NCI-H2227 (cell line): Measurements from ENCODE around the gene SAAL1.
"Not testable (repeated sequence)": the region's sequence is repeated elsewhere in the genome, so short reads cannot be mapped to it uniquely, and the experiment has no call there.

Experiments used
- DNase-seq: peaks from one replicate; lab custom pipeline; 2025; ENCODE audit not compliant: unreplicated experiment; lab: John Stamatoyannopoulos, UW

The SAAL1 gene

DNA sequence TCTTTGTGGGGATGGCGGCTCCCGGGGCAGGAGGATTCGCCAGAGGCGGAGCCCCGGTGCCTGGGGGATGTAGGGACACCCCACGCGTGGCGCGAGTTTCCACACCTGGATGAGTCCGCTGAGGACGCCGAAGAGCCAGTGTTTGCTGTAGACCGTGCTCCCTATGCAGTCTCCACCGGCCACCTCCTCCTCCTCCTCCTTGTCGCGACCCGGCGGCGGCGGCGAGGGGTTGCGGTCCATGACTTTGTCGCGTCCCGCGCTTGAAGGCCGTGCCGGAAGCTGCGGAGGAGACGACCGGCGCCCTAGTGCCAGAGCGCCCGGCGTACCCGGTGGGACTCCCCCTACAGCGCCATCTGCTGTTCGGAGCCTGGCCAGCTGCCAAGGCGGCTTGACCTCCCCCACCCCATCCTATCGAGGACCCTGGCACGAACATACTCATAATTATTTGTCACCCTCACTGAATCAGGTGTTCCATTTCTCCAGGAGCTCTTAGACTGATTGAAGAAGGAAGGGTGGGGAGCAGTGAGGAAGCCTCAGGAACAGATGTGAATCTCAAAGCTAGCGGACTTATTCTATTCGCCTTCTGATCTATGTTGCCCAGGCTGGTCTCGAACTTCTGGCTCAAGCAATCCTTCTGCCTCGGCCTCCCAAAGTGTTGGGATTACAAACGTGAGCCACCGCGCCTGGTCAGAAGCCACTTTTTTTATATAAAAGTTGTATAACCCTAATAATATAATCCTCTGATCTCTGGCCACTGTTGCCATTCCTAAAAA, at the start of gene SAAL1:
Gene SAAL1 (minus strand): TSS at position 281 of the 773 bp plus-strand sequence. CDS start 41 bp downstream, at position 240.
- peak; percentile 94 for DNase-seq

- no peak for DNase-seq
These were observed 45.7 kb upstream of the SAAL1 start for GRCh38 chr11:18151581-18151980.

GRCh38 chr11:18145837-18146236, 40.0 kb upstream of the SAAL1 start:
- no peak for DNase-seq

GRCh38 chr11:18145025-18145424, 39.1 kb upstream of the SAAL1 start:
- no peak for DNase-seq

DNA sequence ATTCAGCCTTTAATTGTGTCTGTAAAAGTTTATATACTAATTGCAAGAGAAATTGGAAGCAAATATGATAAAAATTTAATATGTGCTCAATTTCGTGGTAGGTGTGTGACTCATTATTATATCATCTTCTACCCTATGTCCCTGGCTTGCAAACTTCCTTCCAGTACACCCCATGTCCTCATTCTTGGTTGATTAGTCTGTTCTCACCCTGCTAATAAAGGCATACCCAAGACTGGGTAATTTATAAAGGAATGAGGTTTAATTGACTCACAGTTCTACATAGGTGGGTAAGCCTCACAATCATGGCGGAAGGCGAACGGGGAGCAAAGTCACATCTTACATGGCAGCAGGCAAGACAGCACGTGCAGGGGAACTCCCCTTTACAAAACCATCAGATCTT, 38.4 kb upstream of the SAAL1 start:
- DNase-seq = no peak

DNA sequence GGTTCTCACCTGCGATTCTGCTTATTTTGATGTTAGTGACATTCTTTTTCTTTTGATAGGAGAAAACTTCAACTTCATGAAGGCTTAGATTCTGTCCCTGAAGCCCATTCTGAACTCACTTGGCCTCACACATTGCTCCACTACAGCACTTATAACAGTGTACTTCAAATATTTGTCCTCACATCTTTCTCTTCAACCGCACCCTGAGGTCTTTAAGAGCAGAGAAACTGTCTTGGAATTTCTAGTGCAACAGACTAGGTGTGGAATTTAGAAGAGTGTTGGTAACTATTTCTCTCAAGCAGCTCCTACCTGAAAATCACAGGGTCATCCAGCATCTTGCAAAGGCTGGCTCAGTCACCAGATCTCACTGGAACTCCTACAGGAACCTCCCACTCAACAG, 34.3 kb upstream of the SAAL1 start:
- no peak for DNase-seq

DNA sequence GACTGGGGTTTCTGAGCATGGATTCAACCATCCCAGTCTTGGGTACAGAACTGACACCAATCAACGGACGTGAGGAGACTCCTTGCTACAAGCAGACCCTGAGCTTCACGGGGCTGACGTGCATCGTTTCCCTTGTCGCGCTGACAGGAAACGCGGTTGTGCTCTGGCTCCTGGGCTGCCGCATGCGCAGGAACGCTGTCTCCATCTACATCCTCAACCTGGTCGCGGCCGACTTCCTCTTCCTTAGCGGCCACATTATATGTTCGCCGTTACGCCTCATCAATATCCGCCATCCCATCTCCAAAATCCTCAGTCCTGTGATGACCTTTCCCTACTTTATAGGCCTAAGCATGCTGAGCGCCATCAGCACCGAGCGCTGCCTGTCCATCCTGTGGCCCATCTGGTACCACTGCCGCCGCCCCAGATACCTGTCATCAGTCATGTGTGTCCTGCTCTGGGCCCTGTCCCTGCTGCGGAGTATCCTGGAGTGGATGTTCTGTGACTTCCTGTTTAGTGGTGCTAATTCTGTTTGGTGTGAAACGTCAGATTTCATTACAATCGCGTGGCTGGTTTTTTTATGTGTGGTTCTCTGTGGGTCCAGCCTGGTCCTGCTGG, 31.4 kb upstream of the SAAL1 start:
- no peak for DNase-seq

- no peak for DNase-seq
These were observed 29.4 kb upstream of the SAAL1 start for GRCh38 chr11:18135308-18135707.

DNA sequence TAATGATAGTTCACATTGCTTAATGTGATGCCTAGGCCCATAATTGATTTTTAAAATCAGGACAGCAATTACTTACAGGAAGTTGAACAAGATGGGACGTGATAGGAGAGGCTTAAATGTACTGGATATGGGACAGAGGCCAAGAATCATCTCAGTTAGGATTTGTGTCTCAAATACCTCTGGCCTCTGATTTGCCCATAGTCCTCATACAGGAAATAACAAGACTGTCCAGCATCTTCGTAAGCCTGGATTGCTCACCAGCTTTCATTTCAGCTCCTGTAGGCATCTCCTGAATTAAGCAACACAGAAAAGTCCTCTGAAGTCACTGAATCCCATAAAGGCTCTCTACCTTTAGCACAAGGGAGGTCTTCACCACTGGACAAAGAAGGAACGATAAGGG, 26.5 kb upstream of the SAAL1 start, which contains the start of gene MRGPRX3:
Gene MRGPRX3 (plus strand): TSS at position 231 of the 400 bp plus-strand sequence. CDS start 4,632 bp downstream, outside the sequence.
- DNase-seq = no peak

DNA sequence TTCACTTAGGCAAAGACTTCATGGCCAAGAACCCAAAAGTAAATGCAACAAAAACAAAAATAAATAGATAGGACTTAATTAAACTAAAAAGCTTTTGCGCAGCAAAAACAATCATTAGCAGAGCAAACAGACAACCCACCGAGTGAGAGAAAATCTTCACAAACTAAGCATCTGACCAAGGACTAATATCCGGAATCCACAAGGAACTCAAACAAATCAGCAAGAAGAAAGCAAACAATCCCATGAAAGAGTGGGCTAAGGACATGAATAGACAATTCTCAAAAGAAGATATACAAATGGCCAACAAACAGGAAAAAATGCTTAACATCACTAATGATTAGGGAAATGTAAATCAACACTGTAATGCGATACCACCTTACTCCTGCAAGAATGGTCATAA, 25.2 kb upstream of the SAAL1 start:
- not testable (repeated sequence) for DNase-seq

DNA sequence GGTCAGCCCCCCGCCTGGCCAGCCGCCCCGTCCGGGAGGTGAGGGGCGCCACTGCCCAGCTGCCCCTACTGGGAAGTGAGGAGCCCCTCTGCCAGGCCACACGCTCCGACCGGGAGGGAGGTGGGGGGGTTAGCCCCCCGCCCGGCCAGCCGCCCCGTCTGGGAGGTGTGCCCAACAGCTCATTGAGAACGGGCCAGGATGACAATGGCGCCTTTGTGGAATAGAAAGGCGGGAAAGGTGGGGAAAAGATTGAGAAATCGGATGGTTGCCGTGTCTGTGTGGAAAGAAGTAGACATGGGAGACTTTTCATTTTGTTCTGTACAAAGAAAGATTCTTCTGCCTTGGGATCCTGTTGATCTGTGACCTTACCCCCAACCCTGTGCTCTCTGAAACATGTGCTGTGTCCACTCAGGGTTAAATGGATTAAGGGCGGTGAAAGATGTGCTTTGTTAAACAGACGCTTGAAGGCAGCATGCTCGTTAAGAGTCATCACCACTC, 15.5 kb upstream of the SAAL1 start:
- DNase-seq = not testable (repeated sequence)

GRCh38 chr11:18115360-18116127, 9.7 kb upstream of the SAAL1 start:
- DNase-seq = peak; percentile 88

DNA sequence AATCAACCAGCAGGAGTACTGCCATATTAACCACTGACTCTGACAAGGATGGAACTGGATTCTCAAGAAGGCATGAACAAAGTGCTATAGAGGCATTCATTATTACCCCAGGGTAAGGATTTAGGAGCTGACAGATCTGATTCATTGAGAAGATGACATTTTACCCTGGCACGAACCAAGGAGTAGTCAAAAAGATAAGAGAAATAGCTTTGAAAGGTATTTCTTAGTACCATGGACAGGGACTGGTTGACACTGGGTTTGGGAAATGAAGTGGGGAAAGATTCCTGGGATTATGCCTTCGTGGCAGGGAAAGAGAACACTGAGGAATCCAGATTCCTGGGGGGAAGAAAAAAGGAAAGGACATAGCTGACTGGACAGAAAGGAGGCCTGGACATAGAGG, 5.1 kb upstream of the SAAL1 start:
- DNase-seq = no peak

DNA sequence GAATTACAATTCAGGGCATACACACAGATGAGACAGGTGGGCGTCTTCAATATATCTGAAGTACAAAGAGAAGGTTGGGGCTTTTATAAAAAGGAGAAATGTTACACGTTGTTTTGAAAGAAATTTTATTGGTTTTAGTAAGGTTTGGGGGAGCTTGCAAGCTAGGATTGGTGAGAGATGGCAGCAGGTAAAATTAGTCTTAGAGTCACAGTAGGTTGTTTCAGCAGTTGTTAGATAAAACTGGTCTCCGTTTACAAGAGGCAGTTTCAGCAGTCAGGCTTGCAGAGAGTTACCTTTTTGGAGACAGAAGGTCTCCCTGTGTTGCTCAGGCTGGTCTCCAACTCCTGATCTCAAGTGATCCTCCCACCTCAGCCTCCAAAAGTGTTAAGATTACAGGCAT, 2.4 kb upstream of the SAAL1 start:
- DNase-seq = no peak

DNA sequence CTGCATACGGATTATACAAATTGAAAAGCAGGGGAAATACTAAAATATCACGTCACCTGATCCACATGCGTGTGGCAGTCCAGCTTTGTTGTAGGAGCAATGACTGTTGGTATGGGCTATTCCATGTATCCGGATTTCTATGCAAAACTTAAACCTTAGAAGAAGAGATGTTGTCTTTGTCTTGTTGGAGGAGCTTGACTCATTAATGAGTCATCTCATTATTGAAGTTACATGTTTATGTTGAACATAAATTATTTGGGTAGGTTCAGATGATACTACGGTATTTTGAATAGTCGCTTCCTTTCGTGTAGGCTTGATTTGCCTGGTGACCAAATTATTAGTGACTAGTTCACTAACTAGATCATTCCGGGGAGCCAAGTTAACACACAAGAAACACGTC, 806 bp upstream of the SAAL1 start:
- no peak for DNase-seq

DNA sequence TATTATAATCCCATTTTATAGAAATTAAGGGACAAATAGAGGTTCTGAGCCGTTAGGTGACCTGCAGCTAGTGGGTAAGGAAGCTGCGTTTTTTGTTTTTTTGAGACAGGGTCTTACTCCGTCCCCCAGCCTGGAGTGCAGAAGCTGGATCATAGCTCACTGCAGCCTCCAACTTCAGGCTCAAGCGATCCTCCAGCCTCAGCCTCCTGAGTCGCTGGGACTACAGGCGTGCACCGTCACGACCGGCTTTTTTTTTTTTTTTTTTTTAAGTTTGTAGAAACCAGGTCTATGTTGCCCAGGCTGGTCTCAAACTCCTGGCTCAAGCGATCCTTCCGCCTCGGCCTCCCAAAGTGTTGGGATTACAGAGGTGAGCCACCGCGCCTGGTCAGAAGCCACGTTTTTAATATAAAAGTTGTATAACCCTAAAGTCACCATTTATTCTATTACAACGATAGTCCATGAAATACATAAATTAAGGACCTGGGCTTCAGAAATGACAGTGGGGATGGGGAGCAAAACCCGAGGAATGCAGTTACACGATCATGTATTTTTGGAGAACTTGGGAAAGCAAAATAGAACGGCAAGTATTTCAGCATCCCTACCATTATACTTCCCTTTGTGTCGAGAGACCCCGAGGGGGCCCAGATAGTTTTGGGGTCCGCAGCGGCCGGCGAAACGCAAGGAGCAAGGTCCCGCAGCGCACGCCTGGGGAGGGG, 638 bp downstream of the SAAL1 start:
- peak; percentile 20 for DNase-seq

DNA sequence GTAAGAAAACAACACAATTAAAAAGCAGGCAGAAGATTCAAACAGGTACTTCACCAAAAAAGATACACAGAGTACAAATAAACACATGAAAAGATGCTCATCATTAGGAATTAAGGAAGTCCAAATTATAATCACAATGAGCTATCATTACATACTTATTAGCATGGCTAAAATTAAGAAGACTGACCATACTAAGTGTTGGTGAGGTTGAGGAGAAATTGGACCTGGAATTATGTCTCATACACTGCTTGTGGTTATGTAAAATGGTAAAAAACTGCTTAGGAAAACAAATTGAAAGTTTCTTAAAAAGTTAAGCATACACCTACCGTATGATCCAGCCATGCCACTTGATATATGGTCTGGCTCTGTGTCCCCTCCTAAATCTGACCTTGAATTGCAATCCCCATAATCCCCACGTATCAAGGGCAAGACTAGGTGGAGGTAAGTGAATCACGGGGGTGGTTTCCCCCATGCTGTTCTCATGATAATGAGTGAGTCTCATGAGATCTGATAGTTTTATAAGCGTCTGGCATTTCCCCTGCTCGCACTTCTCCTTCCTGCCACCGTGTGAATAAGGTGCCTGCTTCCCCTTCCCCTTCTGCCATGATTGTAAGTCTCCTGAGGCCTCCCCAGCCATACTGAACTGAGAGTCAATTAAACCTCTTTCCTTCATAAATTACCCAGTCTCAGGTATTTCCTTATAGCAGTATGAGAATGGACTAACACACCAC, 4.8 kb downstream of the SAAL1 start:
- DNase-seq = no peak

DNA sequence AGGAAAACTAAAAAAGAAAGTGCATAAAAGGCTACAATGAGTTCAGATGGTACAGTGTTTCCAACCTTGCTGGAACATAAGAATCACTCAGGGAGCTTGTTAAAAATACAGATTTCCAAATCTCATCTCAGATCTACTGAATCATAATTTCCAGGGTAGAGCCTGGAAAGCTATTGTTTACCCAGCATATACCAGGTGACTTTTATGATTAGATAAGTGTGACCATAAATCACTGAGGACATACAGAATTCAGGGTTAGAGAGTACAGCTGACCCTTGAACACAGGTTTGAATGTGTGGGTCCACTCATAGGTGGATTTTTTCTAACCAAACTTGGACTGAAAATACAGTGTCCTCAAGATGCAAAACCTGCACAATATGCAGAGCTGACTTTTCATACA, 11.9 kb downstream of the SAAL1 start:
- no peak for DNase-seq

- no peak for DNase-seq
These were observed 14.2 kb downstream of the SAAL1 start for GRCh38 chr11:18091731-18092130.

- no peak for DNase-seq
These were observed 16.9 kb downstream of the SAAL1 start for GRCh38 chr11:18088966-18089365.
